Calu3 (cell line): Measurements from ENCODE around the gene MRPS18B. TPM values are rescaled to one million over a fixed set of nuclear protein-coding genes. Genes with fewer than 3 reads are reported as not detected.

Experiments
- BruUV-seq: library from RNA; stranded (reverse); fragments of 400-500 nt; replicated peaks from 2 replicates; lab custom pipeline; 2021; lab: Mats Ljungman, UMichigan
- CTCF ChIA-PET: fragments of 300-600 bp; sonication (Branson Sonifier 250); formaldehyde crosslinking; loops from one replicate; lab custom pipeline; 2022; ENCODE audit warnings: antibody characterized with exemption; lab: Charles Lee
- DNase-seq: peaks from one replicate; pipeline ENCODE4 v3.0.0; 2022
- H3K27ac Mint-ChIP-seq: one replicate; pipeline ENCODE4 v1.8.0; 2022; ENCODE audit warnings: mixed read lengths; ENCODE audit not compliant: unreplicated experiment
- H3K27me3 Mint-ChIP-seq: one replicate; pipeline ENCODE4 v1.8.0; 2022; ENCODE audit warnings: mixed read lengths; ENCODE audit not compliant: unreplicated experiment
- H3K36me3 Mint-ChIP-seq: one replicate; pipeline ENCODE4 v1.8.0; 2022; ENCODE audit warnings: mild to moderate bottlenecking, moderate library complexity, mixed read lengths; ENCODE audit not compliant: insufficient read depth, unreplicated experiment
- H3K4me1 Mint-ChIP-seq: one replicate; pipeline ENCODE4 v1.8.0; 2022; ENCODE audit warnings: mild to moderate bottlenecking, low read depth, mixed read lengths; ENCODE audit not compliant: unreplicated experiment
- H3K4me3 Mint-ChIP-seq: one replicate; pipeline ENCODE4 v1.8.0; 2022; ENCODE audit warnings: mild to moderate bottlenecking, low read depth, moderate library complexity, mixed read lengths; ENCODE audit not compliant: unreplicated experiment
- H3K9me3 Mint-ChIP-seq: one replicate; pipeline ENCODE4 v1.8.0; 2022; ENCODE audit warnings: low read depth, mixed read lengths; ENCODE audit not compliant: unreplicated experiment
- intact Hi-C: fragments of 100-400 bp; cut with micrococcal nuclease; formaldehyde crosslinking; loops from one replicate; pipeline ENCODE4 v1.10.0; 2022; ENCODE audit not compliant: unreplicated experiment
- total RNA-seq: library from RNA; stranded (reverse); gene quantifications from 2 replicates; pipeline ENCODE4 v1.2.3, GENCODE V29; 2022
- TF ChIP-seq, protein P1 (sequence below): fragments of 200-600 bp; IDR thresholded peaks from one replicate; pipeline ENCODE4 v1.8.0; 2022; ENCODE audit warnings: antibody characterized with exemption; ENCODE audit not compliant: unreplicated experiment

MRPS18B gene
- total RNA-seq, 1 experiment from 2014 or later: 103 TPM

DNA sequence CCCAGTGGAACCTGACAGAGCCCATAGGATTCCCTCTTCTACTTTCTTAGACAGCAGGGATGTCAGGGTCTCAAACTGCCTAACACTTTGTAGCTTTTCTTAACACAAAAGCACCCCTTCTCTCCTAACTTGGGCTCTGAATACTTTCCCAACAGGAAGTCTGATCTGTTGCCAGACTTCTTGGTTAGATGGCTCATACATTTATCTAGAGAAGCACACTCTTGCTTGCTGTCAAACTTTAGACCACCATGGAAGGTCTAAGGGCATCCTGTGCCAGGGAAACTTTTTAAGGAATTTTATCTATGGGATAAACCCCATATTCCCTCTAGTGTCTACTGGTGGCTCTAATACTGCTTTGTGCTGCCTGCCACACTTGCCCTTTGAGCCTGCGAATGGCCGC is 26.0 kb downstream of the MRPS18B start:
- DNase-seq: no peak
- CTCF ChIA-PET: interaction anchor here (1.1 kb wide), 1 partner anchor 19 kb away, joined by 5 read pairs; no protein-coding TSS in a partner anchor

DNA sequence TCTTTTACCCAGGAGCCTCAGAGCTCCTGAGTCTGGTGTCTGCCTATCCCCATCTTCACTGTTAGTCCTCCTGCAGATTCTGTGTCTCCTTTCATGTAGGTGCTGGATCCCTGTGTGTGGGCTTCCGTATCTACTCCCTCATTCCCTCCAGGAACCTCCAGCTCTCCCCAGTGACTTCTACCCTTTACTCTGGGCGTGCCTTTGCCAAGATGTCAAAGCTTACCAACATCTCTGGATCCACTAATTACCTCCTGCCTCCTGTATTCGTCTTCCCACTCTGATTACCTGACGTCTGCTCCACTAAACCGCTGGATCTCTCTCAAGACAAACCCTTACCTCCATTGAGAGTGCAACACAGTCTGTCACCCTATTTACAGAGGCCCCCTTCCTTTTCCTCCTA is 27.1 kb downstream of the MRPS18B start:
- no peak overlapping the region for H3K4me3 Mint-ChIP-seq
- H3K36me3 Mint-ChIP-seq: peaks cover 59% of the 10 kb centered on the region
- intact Hi-C loops: no loop called here
- H3K27ac Mint-ChIP-seq: no peak overlapping the region
- no peak for DNase-seq
- peaks cover 13% of the 10 kb centered on the region for H3K4me1 Mint-ChIP-seq
- H3K27me3 Mint-ChIP-seq: no peaks in the 10 kb centered on the region
- TF ChIP-seq, protein P1, sequence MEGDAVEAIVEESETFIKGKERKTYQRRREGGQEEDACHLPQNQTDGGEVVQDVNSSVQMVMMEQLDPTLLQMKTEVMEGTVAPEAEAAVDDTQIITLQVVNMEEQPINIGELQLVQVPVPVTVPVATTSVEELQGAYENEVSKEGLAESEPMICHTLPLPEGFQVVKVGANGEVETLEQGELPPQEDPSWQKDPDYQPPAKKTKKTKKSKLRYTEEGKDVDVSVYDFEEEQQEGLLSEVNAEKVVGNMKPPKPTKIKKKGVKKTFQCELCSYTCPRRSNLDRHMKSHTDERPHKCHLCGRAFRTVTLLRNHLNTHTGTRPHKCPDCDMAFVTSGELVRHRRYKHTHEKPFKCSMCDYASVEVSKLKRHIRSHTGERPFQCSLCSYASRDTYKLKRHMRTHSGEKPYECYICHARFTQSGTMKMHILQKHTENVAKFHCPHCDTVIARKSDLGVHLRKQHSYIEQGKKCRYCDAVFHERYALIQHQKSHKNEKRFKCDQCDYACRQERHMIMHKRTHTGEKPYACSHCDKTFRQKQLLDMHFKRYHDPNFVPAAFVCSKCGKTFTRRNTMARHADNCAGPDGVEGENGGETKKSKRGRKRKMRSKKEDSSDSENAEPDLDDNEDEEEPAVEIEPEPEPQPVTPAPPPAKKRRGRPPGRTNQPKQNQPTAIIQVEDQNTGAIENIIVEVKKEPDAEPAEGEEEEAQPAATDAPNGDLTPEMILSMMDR: no peak
- no peaks in the 10 kb centered on the region for H3K9me3 Mint-ChIP-seq
- CTCF ChIA-PET: no interaction called here
- no TSS peak for BruUV-seq

More for the DNA sequence above, 26.0 kb downstream of the MRPS18B start:
- Mint-ChIP-seq H3K9me3 (no peaks in the 10 kb centered on the region), H3K27me3 (no peaks in the 10 kb centered on the region), H3K36me3 (peaks cover 58% of the 10 kb centered on the region), H3K4me1 (peaks cover 13% of the 10 kb centered on the region), H3K27ac (no peak overlapping the region), H3K4me3 (no peak overlapping the region)
- no TSS peak for BruUV-seq
- intact Hi-C loops: no loop called here
- TF ChIP-seq, protein P1: no peak

DNA sequence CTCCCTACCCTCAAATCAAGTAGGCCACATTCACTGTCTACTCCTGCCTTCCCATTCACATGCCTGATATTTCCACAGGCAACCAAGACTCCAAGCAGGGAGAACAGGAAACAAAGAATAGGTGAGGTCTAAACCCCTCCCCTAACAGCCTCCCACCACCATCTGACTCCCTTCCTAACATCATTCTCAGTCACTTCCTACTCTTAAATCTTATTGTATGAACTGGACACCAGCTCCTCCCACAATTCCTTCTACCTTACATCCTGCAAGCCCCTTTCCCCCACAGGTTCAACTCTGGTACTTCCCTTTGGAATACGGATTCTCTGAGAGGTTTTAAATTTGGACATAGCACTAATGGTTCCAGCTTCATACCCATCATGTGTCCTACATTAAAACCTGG is 28.3 kb downstream of the MRPS18B start:
- Mint-ChIP-seq H3K36me3 (peaks cover 70% of the 10 kb centered on the region), H3K4me1 (peaks cover 13% of the 10 kb centered on the region), H3K27ac (peak overlapping the region; percentile 69), H3K27me3 (no peaks in the 10 kb centered on the region), H3K9me3 (no peaks in the 10 kb centered on the region), H3K4me3 (peak overlapping the region; percentile 78)
- intact Hi-C loops: no loop called here
- TF ChIP-seq, protein P1: no peak
- CTCF ChIA-PET: interaction anchor here (1.0 kb wide), 1 partner anchor 85 kb away, joined by 3 read pairs; no protein-coding TSS in a partner anchor
- BruUV-seq: no TSS peak
- DNase-seq: no peak

DNA sequence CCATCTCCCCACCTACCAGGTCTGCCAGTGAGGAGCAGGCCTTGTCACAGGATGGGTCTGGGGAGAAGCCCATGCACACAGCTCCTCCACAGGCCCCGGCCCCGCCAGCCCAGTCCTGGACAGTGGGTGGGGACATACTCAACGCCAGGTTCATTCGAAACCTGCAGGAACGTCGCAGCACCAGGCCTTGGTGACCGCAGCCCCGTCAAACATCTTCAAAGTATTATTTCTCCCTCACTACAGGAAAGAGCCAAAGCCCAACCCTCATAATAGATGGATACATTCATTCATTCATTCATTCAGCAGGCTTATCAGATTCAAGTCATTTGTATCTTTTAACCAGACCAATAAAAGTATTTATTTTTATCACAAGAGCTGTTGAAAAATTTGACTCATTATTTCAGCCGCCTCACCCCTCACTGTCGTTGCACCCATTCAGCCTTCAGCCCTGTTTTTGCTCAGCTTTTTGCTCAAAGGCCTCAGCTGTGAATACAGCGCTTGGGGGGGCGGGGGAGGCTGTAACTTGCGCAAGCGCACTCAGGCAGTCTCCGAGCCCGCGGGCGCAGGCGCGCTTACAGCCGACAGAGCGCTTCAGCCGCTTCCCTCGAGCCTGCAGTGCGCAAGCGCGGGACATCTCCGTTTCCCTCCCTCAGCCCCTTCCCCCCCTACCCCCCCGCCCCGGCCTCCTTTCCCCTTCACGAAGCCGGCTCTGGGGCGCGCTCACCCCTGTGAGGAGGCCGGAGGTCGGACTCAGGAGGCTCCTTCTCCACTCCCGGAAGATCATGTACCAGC is 29.0 kb downstream of the MRPS18B start, which contains the start of gene C6orf136:
C6orf136 (plus strand) TSS at position 684 of the 792 bp plus-strand sequence; CDS start at position 783, 99 bp downstream.
- H3K4me3 Mint-ChIP-seq: peak within 1 kb of the TSS; percentile 78
- H3K9me3 Mint-ChIP-seq: no peaks in the 10 kb centered on the region
- peaks cover 13% of the 10 kb centered on the region for H3K4me1 Mint-ChIP-seq
- H3K27ac Mint-ChIP-seq: peak within 1 kb of the TSS; percentile 69
- intact Hi-C loops: no loop called here
- DNase-seq: peak; percentile 92
- CTCF ChIA-PET: interaction anchor here (0.6 to 1.0 kb wide), 5 partner anchors 29 to 172 kb away, joined by 3 to 4 read pairs (median 3); partner anchors contain the start of gene MRPS18B
- H3K27me3 Mint-ChIP-seq: no peaks in the 10 kb centered on the region
- TF ChIP-seq, protein P1: no peak
- BruUV-seq: TSS peak; percentile 26
- peaks cover 77% of the 10 kb centered on the region for H3K36me3 Mint-ChIP-seq
